HepG2 (cell line): Measurements from ENCODE around the gene RAP1A. TPM values are rescaled to one million over a fixed set of nuclear protein-coding genes. Genes with fewer than 3 reads are reported as not detected.

Experiments used
- NR2F2 ChIP-seq: IDR thresholded peaks from 2 replicates; pipeline ENCODE4 v1.6.1; 2012; ENCODE audit warnings: low read depth, inconsistent platforms, borderline replicate concordance
- ZBTB1 ChIP-seq: sonication (generic); formaldehyde crosslinking; IDR thresholded peaks from 2 replicates; pipeline ENCODE4 v1.4.0; 2020; ENCODE audit warnings: missing genetic modification reagents, borderline replicate concordance
- ZBTB20 ChIP-seq: sonication (generic); formaldehyde crosslinking; IDR thresholded peaks from 2 replicates; pipeline ENCODE4 v1.8.1; 2023; ENCODE audit warnings: missing genetic modification reagents, low read depth, mild to moderate bottlenecking, borderline replicate concordance
- ZNF775 ChIP-seq: sonication (generic); formaldehyde crosslinking; IDR thresholded peaks from 2 replicates; pipeline ENCODE4 v1.4.0; 2020; ENCODE audit warnings: missing genetic modification reagents, mild to moderate bottlenecking, moderate library complexity, borderline replicate concordance
- polyA plus RNA-seq, 8 experiments: library from polyadenylated mRNA; depleted of rRNA in 3 of 8; stranded (reverse) in 7 of 8; unstranded in 1 of 8; fragments of >200 nt; fragmentation: Illumina TruSeq in 4 of 8; extraction: Trizol in 4 of 8; gene quantifications; 2 replicates each; pipeline versions ENCODE4 v1.2.1 to v1.2.3, GENCODE V29; 2011 to 2016; ENCODE audit warnings: low read depth in 4 of 8, missing spikeins in 1 of 8, mixed read lengths in 1 of 8; ENCODE audit not compliant: insufficient read depth in 1 of 8
- total RNA-seq, 5 experiments: library from RNA; depleted of rRNA; stranded (reverse); fragments of >200 nt; fragmentation: Illumina TruSeq; extraction: Trizol; gene quantifications; 2 replicates each; pipeline ENCODE4 v1.2.3, GENCODE V29; 2016; ENCODE audit warnings: low read depth in 1 of 5
- TF ChIP-seq, protein P1 (sequence below), 2 experiments: fragments of 450-650 bp in 1 of 2; sonication (generic) in 1 of 2; formaldehyde crosslinking in 1 of 2; IDR thresholded peaks; 2 replicates each; pipeline versions ENCODE4 v1.6.1 to v1.8.0; 2016 to 2022; ENCODE audit warnings: antibody characterized with exemption in 1 of 2, mild to moderate bottlenecking in 1 of 2, missing genetic modification reagents in 1 of 2
- TF ChIP-seq, protein P2 (sequence below): sonication (generic); formaldehyde crosslinking; IDR thresholded peaks from 2 replicates; pipeline ENCODE4 v1.5.0; 2020; ENCODE audit warnings: mild to moderate bottlenecking, missing genetic modification reagents, borderline replicate concordance
- TF ChIP-seq, protein P3 (sequence below): sonication (generic); formaldehyde crosslinking; IDR thresholded peaks from 2 replicates; pipeline ENCODE4 v1.4.0; 2020; ENCODE audit warnings: mild to moderate bottlenecking, missing genetic modification reagents

The RAP1A gene
- total and polyA plus RNA-seq, 2 of the 13 experiments (the other 11 are each of a cell fraction or from before 2014, with no cell fraction given) = 19.0 to 20.7 TPM

DNA sequence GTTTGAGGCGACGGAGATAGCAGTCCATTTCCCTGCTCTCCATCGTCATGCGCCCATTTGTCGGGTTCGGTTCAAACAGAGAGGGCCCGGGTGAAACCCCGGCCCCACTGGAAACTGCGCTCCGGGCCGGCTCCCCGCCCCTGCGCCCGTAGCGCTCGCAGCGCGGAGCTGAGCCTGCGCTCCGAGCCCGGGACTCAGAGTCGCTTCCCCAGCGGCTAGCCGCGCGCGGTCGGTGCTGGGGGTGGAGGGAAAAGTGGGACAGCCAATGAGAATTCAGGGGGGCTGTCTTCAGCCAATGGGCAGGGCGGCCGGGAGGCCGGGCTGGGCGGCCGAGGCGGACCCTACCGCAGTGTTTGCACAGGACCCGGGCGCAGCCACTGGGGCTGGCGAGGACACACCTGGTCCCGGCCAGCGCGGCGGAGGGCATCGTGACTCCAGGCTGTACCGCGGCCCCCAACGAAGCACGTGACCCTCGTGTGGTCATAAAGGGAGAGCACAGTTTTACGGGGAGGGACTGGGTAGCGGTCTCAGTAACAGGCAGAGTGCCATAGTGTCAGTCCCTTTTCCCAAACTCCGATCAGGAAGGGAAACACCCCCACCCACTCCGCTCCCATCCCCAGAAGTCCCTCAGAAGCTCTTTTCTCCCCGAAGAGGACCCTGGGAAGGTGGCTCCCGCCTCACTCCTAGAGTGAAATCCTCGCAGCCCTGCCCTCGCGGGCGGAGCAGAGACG, 119.8 kb downstream of the RAP1A start, which contains the start of gene INKA2 (continued):
- TF ChIP-seq, protein P1, sequence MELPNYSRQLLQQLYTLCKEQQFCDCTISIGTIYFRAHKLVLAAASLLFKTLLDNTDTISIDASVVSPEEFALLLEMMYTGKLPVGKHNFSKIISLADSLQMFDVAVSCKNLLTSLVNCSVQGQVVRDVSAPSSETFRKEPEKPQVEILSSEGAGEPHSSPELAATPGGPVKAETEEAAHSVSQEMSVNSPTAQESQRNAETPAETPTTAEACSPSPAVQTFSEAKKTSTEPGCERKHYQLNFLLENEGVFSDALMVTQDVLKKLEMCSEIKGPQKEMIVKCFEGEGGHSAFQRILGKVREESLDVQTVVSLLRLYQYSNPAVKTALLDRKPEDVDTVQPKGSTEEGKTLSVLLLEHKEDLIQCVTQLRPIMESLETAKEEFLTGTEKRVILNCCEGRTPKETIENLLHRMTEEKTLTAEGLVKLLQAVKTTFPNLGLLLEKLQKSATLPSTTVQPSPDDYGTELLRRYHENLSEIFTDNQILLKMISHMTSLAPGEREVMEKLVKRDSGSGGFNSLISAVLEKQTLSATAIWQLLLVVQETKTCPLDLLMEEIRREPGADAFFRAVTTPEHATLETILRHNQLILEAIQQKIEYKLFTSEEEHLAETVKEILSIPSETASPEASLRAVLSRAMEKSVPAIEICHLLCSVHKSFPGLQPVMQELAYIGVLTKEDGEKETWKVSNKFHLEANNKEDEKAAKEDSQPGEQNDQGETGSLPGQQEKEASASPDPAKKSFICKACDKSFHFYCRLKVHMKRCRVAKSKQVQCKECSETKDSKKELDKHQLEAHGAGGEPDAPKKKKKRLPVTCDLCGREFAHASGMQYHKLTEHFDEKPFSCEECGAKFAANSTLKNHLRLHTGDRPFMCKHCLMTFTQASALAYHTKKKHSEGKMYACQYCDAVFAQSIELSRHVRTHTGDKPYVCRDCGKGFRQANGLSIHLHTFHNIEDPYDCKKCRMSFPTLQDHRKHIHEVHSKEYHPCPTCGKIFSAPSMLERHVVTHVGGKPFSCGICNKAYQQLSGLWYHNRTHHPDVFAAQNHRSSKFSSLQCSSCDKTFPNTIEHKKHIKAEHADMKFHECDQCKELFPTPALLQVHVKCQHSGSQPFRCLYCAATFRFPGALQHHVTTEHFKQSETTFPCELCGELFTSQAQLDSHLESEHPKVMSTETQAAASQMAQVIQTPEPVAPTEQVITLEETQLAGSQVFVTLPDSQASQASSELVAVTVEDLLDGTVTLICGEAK (IDR thresholded peaks at IDR 0.05) = no peak
- TF ChIP-seq, protein P1 (CRISPR knock-in tag; IDR thresholded peaks at IDR 0.05) = peak; percentile 69; the same call in 1 of the 2 replicates
- TF ChIP-seq ZNF775 (CRISPR knock-in tag) (no peak), ZBTB1 (no peak), ZBTB20 (CRISPR knock-in tag) (peak; percentile 57; the same call in 1 of the 2 replicates), NR2F2 (no peak)
- TF ChIP-seq, protein P2, sequence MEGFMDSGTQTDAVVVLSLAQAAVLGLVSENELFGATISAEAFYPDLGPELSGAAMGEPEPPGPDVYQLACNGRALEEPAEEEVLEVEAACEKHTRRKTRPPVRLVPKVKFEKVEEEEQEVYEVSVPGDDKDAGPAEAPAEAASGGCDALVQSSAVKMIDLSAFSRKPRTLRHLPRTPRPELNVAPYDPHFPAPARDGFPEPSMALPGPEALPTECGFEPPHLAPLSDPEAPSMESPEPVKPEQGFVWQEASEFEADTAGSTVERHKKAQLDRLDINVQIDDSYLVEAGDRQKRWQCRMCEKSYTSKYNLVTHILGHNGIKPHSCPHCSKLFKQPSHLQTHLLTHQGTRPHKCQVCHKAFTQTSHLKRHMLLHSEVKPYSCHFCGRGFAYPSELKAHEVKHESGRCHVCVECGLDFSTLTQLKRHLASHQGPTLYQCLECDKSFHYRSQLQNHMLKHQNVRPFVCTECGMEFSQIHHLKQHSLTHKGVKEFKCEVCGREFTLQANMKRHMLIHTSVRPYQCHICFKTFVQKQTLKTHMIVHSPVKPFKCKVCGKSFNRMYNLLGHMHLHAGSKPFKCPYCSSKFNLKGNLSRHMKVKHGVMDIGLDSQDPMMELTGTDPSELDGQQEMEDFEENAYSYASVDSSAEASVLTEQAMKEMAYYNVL = no peak; the same call in 1 of the 2 replicates
- TF ChIP-seq, protein P3, sequence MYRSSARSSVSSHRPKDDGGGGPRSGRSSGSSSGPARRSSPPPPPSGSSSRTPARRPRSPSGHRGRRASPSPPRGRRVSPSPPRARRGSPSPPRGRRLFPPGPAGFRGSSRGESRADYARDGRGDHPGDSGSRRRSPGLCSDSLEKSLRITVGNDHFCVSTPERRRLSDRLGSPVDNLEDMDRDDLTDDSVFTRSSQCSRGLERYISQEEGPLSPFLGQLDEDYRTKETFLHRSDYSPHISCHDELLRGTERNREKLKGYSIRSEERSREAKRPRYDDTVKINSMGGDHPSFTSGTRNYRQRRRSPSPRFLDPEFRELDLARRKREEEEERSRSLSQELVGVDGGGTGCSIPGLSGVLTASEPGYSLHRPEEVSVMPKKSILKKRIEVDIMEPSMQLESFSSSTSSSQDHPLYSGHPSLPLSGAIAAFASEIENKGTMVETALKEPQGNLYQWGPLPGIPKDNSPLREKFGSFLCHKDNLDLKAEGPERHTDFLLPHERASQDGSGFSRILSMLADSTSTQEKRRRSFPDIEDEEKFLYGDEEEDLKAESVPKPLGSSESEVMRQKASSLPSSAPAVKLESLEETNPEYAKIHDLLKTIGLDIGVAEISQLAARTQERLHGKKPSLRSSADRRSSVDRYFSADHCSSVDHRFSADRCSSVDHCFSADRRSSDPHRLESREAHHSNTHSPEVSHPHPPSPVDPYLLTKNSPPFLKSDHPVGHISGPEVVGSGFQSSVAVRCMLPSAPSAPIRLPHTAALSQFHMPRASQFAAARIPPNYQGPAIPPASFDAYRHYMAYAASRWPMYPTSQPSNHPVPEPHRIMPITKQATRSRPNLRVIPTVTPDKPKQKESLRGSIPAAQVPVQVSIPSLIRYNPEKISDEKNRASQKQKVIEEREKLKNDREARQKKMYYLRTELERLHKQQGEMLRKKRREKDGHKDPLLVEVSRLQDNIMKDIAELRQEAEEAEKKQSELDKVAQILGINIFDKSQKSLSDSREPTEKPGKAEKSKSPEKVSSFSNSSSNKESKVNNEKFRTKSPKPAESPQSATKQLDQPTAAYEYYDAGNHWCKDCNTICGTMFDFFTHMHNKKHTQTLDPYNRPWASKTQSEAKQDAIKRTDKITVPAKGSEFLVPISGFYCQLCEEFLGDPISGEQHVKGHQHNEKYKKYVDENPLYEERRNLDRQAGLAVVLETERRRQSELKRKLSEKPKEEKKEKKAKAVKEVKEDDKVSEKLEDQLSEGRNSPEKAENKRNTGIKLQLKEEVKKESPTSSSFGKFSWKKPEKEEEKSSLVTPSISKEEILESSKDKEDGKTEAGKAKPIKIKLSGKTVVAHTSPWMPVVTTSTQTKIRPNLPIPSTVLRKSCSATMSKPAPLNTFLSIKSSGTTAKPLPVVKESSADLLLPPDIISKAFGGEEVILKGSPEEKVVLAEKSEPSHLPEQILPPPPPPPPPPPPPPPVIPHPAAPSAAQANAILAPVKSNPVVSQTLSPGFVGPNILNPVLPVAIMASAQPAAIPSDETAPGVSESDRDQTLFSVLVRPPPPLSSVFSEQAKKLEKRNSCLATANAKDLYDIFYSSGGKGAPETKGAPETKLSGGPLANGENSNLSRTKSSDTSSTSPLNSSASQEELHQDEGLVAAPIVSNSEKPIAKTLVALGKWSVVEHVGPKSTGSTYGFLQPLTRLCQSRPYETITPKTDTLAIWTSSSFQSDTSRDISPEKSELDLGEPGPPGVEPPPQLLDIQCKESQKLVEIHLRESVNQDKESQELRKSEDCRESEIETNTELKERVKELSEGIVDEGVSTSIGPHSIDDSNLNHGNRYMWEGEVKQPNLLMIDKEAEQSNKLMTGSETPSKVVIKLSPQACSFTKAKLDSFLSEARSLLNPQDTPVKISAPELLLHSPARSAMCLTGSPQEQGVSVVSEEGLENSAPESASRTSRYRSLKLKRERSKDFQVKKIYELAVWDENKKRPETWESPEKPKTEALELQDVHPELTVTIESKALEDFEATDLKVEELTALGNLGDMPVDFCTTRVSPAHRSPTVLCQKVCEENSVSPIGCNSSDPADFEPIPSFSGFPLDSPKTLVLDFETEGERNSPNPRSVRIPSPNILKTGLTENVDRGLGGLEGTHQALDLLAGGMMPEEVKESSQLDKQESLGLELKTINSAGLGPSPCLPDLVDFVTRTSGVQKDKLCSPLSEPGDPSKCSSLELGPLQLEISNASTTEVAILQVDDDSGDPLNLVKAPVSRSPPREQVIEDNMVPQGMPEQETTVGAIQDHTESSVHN (CRISPR knock-in tag) = no peak
